ENCODE results near the gene ZFP57. TPM values are rescaled to one million over a fixed set of nuclear protein-coding genes. Genes with fewer than 3 reads are reported as not detected.

ZFP57 gene
- total and polyA plus RNA-seq, 10 of the 15 experiments (the other 5 are each of a cell fraction or from before 2014, with no cell fraction given), result not detected

- no TSS peak for BruUV-seq (replicated peaks)
- Histone ChIP-seq H3K4me2 (ENCODE audit: control insufficient read depth, insufficient read depth) (peak overlapping the region; percentile 79), H3K27me3 (replicated peaks in 1 of 2; ENCODE audit: control insufficient read depth in 2 of 2, insufficient read depth in 2 of 2, low read length in 1 of 2) (no peaks in the 10 kb centered on the region), H4K20me1 (ENCODE audit: control insufficient read depth, insufficient read depth) (no peaks in the 10 kb centered on the region), H3K36me3 (ENCODE audit: control insufficient read depth in 2 of 2, insufficient read depth in 2 of 2, low read length in 1 of 2) (no peaks in the 10 kb centered on the region), H3K4me3 (peak overlapping the region; percentile 91), H3K9ac (ENCODE audit: control insufficient read depth, insufficient read depth, low read length) (no peak overlapping the region), H3K79me2 (ENCODE audit: control insufficient read depth, insufficient read depth, low read length) (no peaks in the 10 kb centered on the region), H3K27ac (ENCODE audit: control insufficient read depth, insufficient read depth) (no peak overlapping the region), H2AFZ (ENCODE audit: control insufficient read depth, low read depth, low read length) (peak overlapping the region; percentile 85), H3K9me3 (replicated peaks; ENCODE audit: control insufficient read depth, insufficient read depth, low read length) (no peaks in the 10 kb centered on the region), H3K4me1 (ENCODE audit: control insufficient read depth, insufficient read depth, low read length) (peaks cover 16% of the 10 kb centered on the region)
- no peak for TF ChIP-seq RUNX3 (IDR thresholded peaks at IDR 0.05; ENCODE audit: low read length)
- no peak for TF ChIP-seq PBX3 (IDR thresholded peaks at IDR 0.05; ENCODE audit: insufficient replicate concordance, low read depth, low read length)
- TF ChIP-seq SP1 (IDR thresholded peaks at IDR 0.05; ENCODE audit: low read depth, low read length), result no peak
- TF ChIP-seq E2F4 (IDR thresholded peaks at IDR 0.05; ENCODE audit: low read depth, low read length), result no peak
- TF ChIP-seq RFX5 (IDR thresholded peaks at IDR 0.05; ENCODE audit: low read depth, low read length), result no peak
- ATAC-seq, result no peak
- ChIA-PET SMC1A (ENCODE audit: uncharacterized antibody, unreplicated experiment) (interaction anchor here (1.3 to 1.4 kb wide), 2 partner anchors 14 to 20 kb away, joined by 4 to 6 read pairs; no protein-coding TSS in a partner anchor), RAD21 (ENCODE audit: unreplicated experiment) (interaction anchor here (0.6 to 1.5 kb wide), 2 partner anchors 45 to 1053 kb away, joined by 3 to 5 read pairs; no protein-coding TSS in a partner anchor), CTCF (interaction anchor here (1.9 to 2.5 kb wide), 4 partner anchors 14 to 22 kb away, joined by 5 to 20 read pairs (median 10); partner anchors contain the start of gene MOG), POLR2A (interaction anchor here (0.6 to 1.2 kb wide), 2 partner anchors 17 to 222 kb away, joined by 4 read pairs; no protein-coding TSS in a partner anchor)
- in situ Hi-C loops (cut with MboI), result no loop called here
- no peak for DNase-seq (ENCODE audit: low read depth, low spot score)
- WGBS (ENCODE audit: insufficient coverage, insufficient replicate concordance, low lambda C conversion rate, missing lambda C conversion rate), result 19% methylated on average over 9 of the region's 9 CpGs
- FAIRE-seq, result no peak
- intact Hi-C loops (cut with micrococcal nuclease; ENCODE audit: unreplicated experiment), result no loop called here
Observed at GRCh38 chr6:29633534-29633905, 47.4 kb downstream of the ZFP57 start.
